ENCODE data around the gene TMEM237.

DNA sequence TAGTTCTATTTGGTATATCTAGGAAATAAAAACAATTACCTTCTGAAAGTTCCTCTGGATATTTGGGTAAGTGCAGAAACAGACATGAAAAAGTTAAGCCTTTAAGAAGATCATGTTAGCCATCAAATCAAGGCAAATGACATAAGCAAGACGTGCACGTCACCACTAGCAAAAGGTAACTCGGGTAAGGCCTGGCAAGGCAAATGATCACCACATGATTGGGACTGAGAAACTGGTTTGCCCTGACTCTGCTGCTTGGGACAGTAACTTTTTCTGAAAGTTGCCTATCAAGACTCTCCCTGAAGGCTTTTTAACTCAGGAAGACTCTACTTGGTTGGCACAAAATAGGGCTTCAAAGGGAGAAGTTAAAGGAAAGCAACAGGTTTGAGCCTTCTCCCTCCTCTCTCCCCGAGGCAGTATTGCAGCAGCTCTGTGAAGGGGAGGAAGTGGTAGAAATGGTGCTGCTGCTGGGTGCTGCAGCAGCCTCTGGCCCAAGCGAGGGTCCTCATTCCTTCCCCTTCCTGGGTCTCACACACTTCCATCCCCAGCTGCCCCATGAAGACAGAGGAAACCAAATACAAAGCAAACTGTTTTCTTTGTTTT is 17.1 kb upstream of the TMEM237 start:
- TF ChIP-seq CTCF (IDR thresholded peaks at IDR 0.05): no peak
- TF ChIP-seq POLR2A (IDR thresholded peaks at IDR 0.05): no peak
- no peak for TF ChIP-seq EP300 (IDR thresholded peaks at IDR 0.05)
- TF ChIP-seq POLR2AphosphoS5 (IDR thresholded peaks at IDR 0.05): no peak
